Bronchial smooth muscle cell (primary cell): ENCODE results near the gene SPATA6. TPM values are rescaled to one million over a fixed set of nuclear protein-coding genes. Genes with fewer than 3 reads are reported as not detected.

ENCODE experiments used
- total RNA-seq: library from RNA; depleted of rRNA; stranded (reverse); fragments of >200 nt; gene quantifications from 2 replicates; pipeline ENCODE4 v1.2.1, GENCODE V29; 2014

Gene SPATA6
- total RNA-seq = 5.3 and 7.9 TPM in 2 replicates

DNA sequence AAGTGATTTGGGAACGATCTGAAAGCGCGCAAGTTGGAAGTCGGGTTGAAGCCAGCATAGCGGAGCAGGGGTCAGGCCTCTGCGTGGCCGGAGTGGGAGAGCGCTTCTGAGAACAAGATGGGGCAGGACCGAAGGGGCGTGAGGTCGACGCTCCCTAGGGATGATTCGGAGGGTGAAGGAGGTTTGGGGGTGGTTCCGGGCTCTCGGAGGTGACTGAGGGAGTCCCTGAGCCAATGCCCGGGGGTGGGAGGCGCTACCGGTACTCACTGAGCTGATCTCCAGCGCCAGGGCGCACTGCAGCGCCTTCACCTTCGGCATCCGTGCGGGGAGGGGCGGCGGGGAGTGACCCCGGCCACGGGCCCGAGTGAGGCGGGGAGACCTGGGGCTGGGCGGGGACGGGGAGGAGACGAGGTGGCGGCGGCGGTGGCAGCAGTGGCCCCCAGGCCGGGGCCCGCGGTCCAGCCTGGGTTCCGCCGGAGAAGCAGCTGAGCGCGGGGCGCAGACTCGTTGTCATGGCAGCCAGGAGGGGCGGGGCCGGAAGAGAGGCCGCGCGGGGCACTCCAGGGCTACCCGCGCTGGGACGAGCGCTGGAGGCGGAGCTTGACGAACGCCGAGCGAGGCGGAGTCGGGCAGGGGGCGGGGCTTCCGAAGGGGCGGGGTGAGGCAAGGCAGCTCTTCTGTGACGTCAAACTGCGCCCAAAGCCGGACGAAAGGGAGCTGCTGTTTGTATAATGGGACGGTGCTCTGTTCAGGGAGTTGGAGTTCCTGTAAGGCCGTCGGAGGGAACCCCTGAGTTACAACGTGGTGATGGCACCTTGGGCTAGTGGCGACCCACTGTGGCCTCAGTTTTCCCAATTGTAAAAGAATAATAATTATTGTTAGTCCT is at the start of gene SPATA6:
TSS of gene SPATA6 (minus strand) at position 514 of the 886 bp plus-strand sequence. CDS start at position 318, 196 bp downstream.

Other genes with a start within 250 kb of the SPATA6 start
- not detected in 2 replicates for gene SLC5A9, start 249.5 kb downstream of the SPATA6 start, total RNA-seq